Osteoblast (primary cell): ENCODE measurements around the gene VAMP8. TPM values are rescaled to one million over a fixed set of nuclear protein-coding genes. Genes with fewer than 3 reads are reported as not detected.
A peak's percentile ranks its signal among the peaks of the same experiment; 100 is the strongest.
"Not testable (repeated sequence)": the region's sequence is repeated elsewhere in the genome, so short reads cannot be mapped to it uniquely, and the experiment has no call there.

Experiments used
- DNase-seq: peaks from one replicate; pipeline ENCODE4 v3.0.0; 2011; ENCODE audit warnings: low spot score, mixed read lengths; ENCODE audit not compliant: insufficient read length; ENCODE audit errors: missing footprints
- H2AFZ ChIP-seq: 2 replicates; pipeline ENCODE4 v1.6.0; 2011; ENCODE audit warnings: mild to moderate bottlenecking, low read length
- H3K27ac ChIP-seq: 2 replicates; pipeline ENCODE4 v1.5.1; 2011; ENCODE audit warnings: mild to moderate bottlenecking, low read depth, low read length, moderate library complexity
- H3K27me3 ChIP-seq: 2 replicates; pipeline ENCODE4 v1.6.0; 2012; ENCODE audit warnings: mild to moderate bottlenecking, control low read depth, inconsistent platforms, low read length, moderate library complexity; ENCODE audit not compliant: insufficient read depth
- H3K36me3 ChIP-seq: 2 replicates; pipeline ENCODE4 v1.5.1; 2011; ENCODE audit warnings: mild to moderate bottlenecking, low read length, control low read depth, moderate library complexity; ENCODE audit not compliant: insufficient read depth
- H3K4me1 ChIP-seq: 2 replicates; pipeline ENCODE4 v1.5.1; 2011; ENCODE audit warnings: mild to moderate bottlenecking, low read length, control low read depth, moderate library complexity; ENCODE audit not compliant: insufficient read depth
- H3K4me2 ChIP-seq: 2 replicates; pipeline ENCODE4 v1.6.0; 2011; ENCODE audit warnings: mild to moderate bottlenecking, low read length; ENCODE audit not compliant: insufficient read depth
- H3K4me3 ChIP-seq: fragments of 200-600 bp; sonication (generic); 3 replicates; pipeline ENCODE4 v1.5.1; 2012; ENCODE audit warnings: mild to moderate bottlenecking, low read length, inconsistent platforms; ENCODE audit not compliant: insufficient read depth
- H3K79me2 ChIP-seq: 2 replicates; pipeline ENCODE4 v1.6.0; 2012; ENCODE audit warnings: mild to moderate bottlenecking, low read length, control low read depth, inconsistent platforms; ENCODE audit not compliant: insufficient read depth
- H3K9me3 ChIP-seq: 2 replicates; pipeline ENCODE4 v1.5.1; 2011; ENCODE audit warnings: low read depth, low read length, control low read depth
- H4K20me1 ChIP-seq: 2 replicates; pipeline ENCODE4 v1.6.0; 2012; ENCODE audit warnings: mild to moderate bottlenecking, low read length, control low read depth; ENCODE audit not compliant: insufficient read depth
- total RNA-seq: library from RNA; depleted of rRNA; stranded (reverse); fragments of >200 nt; gene quantifications from 2 replicates; pipeline ENCODE4 v1.2.3, GENCODE V29; 2012
- TF ChIP-seq, protein P1 (sequence below): IDR thresholded peaks from 2 replicates; pipeline ENCODE4 v1.5.1; 2011; ENCODE audit warnings: mild to moderate bottlenecking, low read depth, low read length, moderate library complexity; ENCODE audit errors: extremely low read depth

VAMP8 gene
- total RNA-seq, 1 donor, result 2.5 TPM

DNA sequence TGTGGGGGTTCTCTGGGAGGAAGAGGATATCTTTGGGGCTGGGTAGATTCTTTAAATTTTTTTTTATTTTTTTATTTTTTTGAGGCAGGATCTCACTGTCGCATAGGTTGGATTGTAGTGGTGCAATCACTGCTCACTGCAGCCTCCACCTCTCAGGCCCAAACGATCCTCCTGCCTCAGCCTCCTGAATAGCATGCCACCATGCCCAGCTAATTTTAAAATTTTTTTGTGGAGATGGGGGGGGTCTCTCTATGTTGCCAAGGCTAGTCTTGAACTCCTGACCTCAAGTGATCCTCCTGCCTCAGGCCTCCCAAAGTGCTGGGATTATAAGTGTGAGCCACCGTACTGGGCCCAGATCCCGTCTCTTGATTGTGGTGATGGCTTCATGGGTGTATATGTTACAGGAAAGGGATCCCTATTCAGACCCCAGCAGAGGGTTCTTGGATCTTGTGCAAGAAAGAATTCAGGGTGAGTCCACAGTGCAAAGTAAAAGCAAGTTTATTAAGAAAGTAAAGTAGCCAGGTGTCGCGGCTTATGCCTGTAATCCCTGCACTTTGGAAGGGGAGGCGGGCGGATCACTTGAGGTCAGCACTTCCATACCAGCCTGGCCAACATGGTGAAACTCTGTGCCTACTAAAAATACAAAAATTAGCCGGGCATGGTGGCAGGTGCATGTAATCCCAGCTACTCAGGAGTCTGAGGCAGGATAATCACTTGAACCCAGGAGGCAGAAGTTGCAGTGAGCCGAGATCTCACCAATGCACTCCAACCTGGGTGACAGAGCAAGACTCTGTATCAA, 36.5 kb downstream of the VAMP8 start:
- TF ChIP-seq, protein P1, sequence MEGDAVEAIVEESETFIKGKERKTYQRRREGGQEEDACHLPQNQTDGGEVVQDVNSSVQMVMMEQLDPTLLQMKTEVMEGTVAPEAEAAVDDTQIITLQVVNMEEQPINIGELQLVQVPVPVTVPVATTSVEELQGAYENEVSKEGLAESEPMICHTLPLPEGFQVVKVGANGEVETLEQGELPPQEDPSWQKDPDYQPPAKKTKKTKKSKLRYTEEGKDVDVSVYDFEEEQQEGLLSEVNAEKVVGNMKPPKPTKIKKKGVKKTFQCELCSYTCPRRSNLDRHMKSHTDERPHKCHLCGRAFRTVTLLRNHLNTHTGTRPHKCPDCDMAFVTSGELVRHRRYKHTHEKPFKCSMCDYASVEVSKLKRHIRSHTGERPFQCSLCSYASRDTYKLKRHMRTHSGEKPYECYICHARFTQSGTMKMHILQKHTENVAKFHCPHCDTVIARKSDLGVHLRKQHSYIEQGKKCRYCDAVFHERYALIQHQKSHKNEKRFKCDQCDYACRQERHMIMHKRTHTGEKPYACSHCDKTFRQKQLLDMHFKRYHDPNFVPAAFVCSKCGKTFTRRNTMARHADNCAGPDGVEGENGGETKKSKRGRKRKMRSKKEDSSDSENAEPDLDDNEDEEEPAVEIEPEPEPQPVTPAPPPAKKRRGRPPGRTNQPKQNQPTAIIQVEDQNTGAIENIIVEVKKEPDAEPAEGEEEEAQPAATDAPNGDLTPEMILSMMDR, result no peak
- Histone ChIP-seq H3K4me3 (no peak overlapping the region), H3K4me2 (no peak overlapping the region), H3K27me3 (no peaks in the 10 kb centered on the region), H2AFZ (no peak overlapping the region), H3K79me2 (peaks cover 53% of the 10 kb centered on the region), H3K4me1 (peaks cover 20% of the 10 kb centered on the region), H3K36me3 (peaks cover 16% of the 10 kb centered on the region), H3K27ac (no peak overlapping the region), H3K9me3 (no peaks in the 10 kb centered on the region), H4K20me1 (peaks cover 14% of the 10 kb centered on the region)
- DNase-seq, result no peak

DNA sequence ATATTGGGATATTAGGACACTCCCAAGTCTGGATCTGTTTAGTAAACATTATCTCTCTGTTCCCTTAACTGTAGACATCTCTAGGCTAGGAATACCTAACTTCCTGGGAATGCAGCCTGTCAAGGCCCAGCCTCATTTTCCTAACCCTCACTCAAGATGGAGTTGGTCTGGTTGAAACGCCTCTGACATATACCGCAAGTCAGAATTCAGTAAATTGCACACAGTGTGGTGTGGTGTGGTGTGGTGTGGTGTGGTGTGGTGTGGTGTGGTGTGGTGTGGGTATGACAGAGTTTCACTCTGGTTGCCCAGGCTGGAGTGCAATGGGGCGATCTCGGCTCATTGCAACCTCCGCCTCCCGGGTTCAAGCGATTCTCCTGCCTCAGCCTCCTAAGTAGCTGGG, 37.4 kb downstream of the VAMP8 start:
- H3K4me3 ChIP-seq, H3K27ac ChIP-seq, H3K9me3 ChIP-seq, H3K27me3 ChIP-seq, H3K4me2 ChIP-seq, DNase-seq, H2AFZ ChIP-seq: not testable (repeated sequence)
- Histone ChIP-seq H4K20me1 (peaks cover 14% of the 10 kb centered on the region), H3K36me3 (peaks cover 13% of the 10 kb centered on the region), H3K4me1 (peaks cover 24% of the 10 kb centered on the region), H3K79me2 (peaks cover 56% of the 10 kb centered on the region)

DNA sequence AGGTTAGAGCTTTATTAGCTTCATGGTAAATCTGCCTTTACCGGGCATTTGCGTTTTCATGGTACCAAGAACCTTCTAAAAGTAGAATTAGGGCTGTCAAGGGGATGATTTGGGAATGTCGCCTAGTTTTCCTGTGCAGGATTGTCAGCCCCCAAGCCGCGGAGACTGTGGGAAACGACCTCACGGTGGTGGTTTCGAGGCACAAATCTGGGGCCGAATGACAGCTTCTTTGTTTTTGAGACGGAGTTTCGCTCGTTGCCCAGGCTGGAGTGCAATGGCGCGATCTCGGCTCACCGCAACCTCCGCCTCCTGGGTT, 38.0 kb downstream of the VAMP8 start:
- H4K20me1 ChIP-seq, result peaks cover 11% of the 10 kb centered on the region
- no peaks in the 10 kb centered on the region for H3K9me3 ChIP-seq
- TF ChIP-seq, protein P1, result no peak
- DNase-seq, result no peak
- H3K36me3 ChIP-seq, result peaks cover 13% of the 10 kb centered on the region
- no peak overlapping the region for H2AFZ ChIP-seq
- H3K4me2 ChIP-seq, result no peak overlapping the region
- no peak overlapping the region for H3K27ac ChIP-seq
- H3K4me1 ChIP-seq, result peaks cover 20% of the 10 kb centered on the region
- H3K79me2 ChIP-seq, result peaks cover 56% of the 10 kb centered on the region
- H3K27me3 ChIP-seq, result no peaks in the 10 kb centered on the region
- H3K4me3 ChIP-seq, result no peak overlapping the region

DNA sequence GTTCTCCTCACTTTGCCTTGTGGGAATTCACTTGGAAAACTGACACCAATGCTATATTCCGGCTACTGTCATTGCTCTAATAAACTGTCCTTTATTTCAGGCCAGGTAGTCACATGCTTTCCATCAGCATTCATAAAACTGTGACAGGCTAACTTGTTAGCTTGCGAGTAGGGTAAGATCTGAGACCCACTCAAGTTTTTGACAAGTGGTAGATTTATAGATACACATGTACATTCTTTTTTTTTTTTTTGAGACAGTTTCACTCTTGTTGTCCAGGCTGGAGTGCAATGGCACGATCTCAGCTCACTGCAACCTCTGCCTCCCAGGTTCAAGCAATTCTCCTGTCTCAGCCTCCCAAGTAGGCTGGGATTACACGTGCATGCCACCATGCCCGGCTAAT, 40.3 kb downstream of the VAMP8 start:
- Histone ChIP-seq H3K27ac (peak overlapping the region; percentile 15), H3K4me1 (peaks cover 14% of the 10 kb centered on the region), H3K36me3 (peaks cover 33% of the 10 kb centered on the region), H3K4me3 (peak overlapping the region; percentile 92), H3K4me2 (peak overlapping the region; percentile 82), H3K79me2 (peaks cover 50% of the 10 kb centered on the region)
- not testable (repeated sequence) for H2AFZ ChIP-seq, DNase-seq, H4K20me1 ChIP-seq, H3K27me3 ChIP-seq, H3K9me3 ChIP-seq

DNA sequence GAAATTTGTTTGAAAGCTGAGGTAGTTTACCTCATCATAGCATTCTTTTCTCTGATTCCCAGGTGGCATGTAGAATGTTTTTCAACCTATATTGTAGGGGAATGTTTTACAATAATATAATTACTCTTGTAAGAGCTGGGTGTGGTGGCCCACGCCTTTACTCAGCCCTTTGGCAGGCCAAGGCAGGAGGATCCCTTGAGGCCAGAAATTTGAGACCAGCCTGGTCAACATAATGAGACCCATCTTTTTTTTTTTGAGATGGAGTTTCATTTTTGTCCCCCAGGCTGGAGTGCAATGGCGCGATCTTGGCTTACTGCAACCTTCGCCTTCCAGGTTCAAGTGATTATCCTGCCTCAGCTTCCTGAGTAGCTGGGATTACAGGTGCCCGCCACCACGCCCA, 42.2 kb downstream of the VAMP8 start:
- H3K4me2 ChIP-seq, result no peak overlapping the region
- no peak overlapping the region for H2AFZ ChIP-seq
- H3K4me1 ChIP-seq, result peaks cover 14% of the 10 kb centered on the region
- no peaks in the 10 kb centered on the region for H3K9me3 ChIP-seq
- DNase-seq, result no peak
- H3K79me2 ChIP-seq, result peaks cover 54% of the 10 kb centered on the region
- H3K4me3 ChIP-seq, result no peak overlapping the region
- TF ChIP-seq, protein P1, result no peak
- H3K27ac ChIP-seq, result no peak overlapping the region
- peaks cover 10% of the 10 kb centered on the region for H4K20me1 ChIP-seq
- peaks cover 51% of the 10 kb centered on the region for H3K36me3 ChIP-seq
- no peaks in the 10 kb centered on the region for H3K27me3 ChIP-seq
